H1 (cell line): Measurements from ENCODE around the gene ADGRF1. TPM values are rescaled to one million over a fixed set of nuclear protein-coding genes. Genes with fewer than 3 reads are reported as not detected.

Source experiments
- CTCF ChIA-PET: fragments of 300-600 bp; sonication (Branson Sonifier 250); formaldehyde crosslinking; loops from one replicate; lab custom pipeline; 2021; ENCODE audit not compliant: partially characterized antibody; lab: Charles Lee
- POLR2A ChIA-PET: fragments of 300-600 bp; sonication (Branson Sonifier 250); formaldehyde crosslinking; loops from one replicate; lab custom pipeline; 2021; ENCODE audit warnings: inconsistent platforms; ENCODE audit not compliant: partially characterized antibody; lab: Charles Lee
- DNase-seq, 2 experiments: peaks; one replicate each; pipeline versions ENCODE4 v3.0.0 to v3.0.0-alpha.2; 2010 to 2022; ENCODE audit warnings: low spot score in 2 of 2, low read depth in 1 of 2, mixed read lengths in 1 of 2
- FAIRE-seq: peaks from 2 replicates; lab custom pipeline; 2011; peaks lifted over from hg19 to GRCh38; lab: Jason Lieb, UNC
- H2AFZ ChIP-seq: 2 replicates; pipeline ENCODE4 v1.8.1; 2012; ENCODE audit warnings: low read length, inconsistent platforms
- H2AK5ac ChIP-seq: 2 replicates; pipeline ENCODE4 v1.6.1; 2013; ENCODE audit warnings: low read depth, low read length
- H2BK120ac ChIP-seq: replicated peaks from 2 replicates; pipeline ENCODE3; 2013; ENCODE audit warnings: low read depth, low read length, inconsistent platforms
- H2BK12ac ChIP-seq: 2 replicates; pipeline ENCODE4 v1.6.1; 2013; ENCODE audit warnings: low read depth, low read length
- H2BK15ac ChIP-seq: 2 replicates; pipeline ENCODE4 v1.6.1; 2013; ENCODE audit warnings: low read length
- H2BK20ac ChIP-seq: 2 replicates; pipeline ENCODE4 v1.6.1; 2013; ENCODE audit warnings: low read length
- H2BK5ac ChIP-seq: 2 replicates; pipeline ENCODE4 v1.6.1; 2013; ENCODE audit warnings: low read depth, low read length
- H3K14ac ChIP-seq: 2 replicates; pipeline ENCODE4 v1.6.1; 2013; ENCODE audit warnings: inconsistent platforms; ENCODE audit not compliant: insufficient read length
- H3K18ac ChIP-seq: 2 replicates; pipeline ENCODE4 v1.6.1; 2013; ENCODE audit warnings: low read length; ENCODE audit errors: extremely low read depth
- H3K23ac ChIP-seq: 2 replicates; pipeline ENCODE4 v1.6.1; 2013; ENCODE audit warnings: inconsistent platforms; ENCODE audit not compliant: insufficient read length
- H3K23me2 ChIP-seq: 2 replicates; pipeline ENCODE4 v1.6.1; 2013; ENCODE audit warnings: low read depth, low read length
- H3K27ac ChIP-seq: 2 replicates; pipeline ENCODE4 v1.6.1; 2011; ENCODE audit warnings: low read depth, low read length, inconsistent platforms
- H3K27me3 ChIP-seq, 4 experiments: replicated peaks in 1 of 4; 1 replicate in 1 of 4; 2 replicates in 3 of 4; pipeline versions ENCODE4 v1.6.1 to v1.8.1; 2011 to 2013; ENCODE audit warnings: low read length in 3 of 4, mild to moderate bottlenecking in 3 of 4, inconsistent platforms in 2 of 4, mixed read lengths in 2 of 4, moderate library complexity in 1 of 4; ENCODE audit not compliant: control insufficient read depth in 3 of 4, insufficient read depth in 3 of 4; ENCODE audit errors: extremely low read depth in 1 of 4
- H3K36me3 ChIP-seq, 4 experiments: 2 replicates each; pipeline versions ENCODE4 v1.6.1 to v1.8.1; 2011 to 2013; ENCODE audit warnings: mild to moderate bottlenecking in 4 of 4, low read length in 3 of 4, moderate library complexity in 2 of 4, control low read depth in 1 of 4, inconsistent platforms in 1 of 4; ENCODE audit not compliant: insufficient read depth in 4 of 4, control insufficient read depth in 2 of 4
- H3K4ac ChIP-seq: replicated peaks from 2 replicates; pipeline ENCODE3; 2013; ENCODE audit warnings: low read length, low read depth, mixed read lengths, inconsistent platforms; ENCODE audit not compliant: insufficient read length
- H3K4me1 ChIP-seq, 4 experiments: replicated peaks in 1 of 4; 1 replicate in 1 of 4; 2 replicates in 3 of 4; pipeline versions ENCODE4 v1.6.1 to v1.8.1; 2011 to 2013; ENCODE audit warnings: low read length in 3 of 4, inconsistent platforms in 2 of 4, mixed read lengths in 1 of 4; ENCODE audit not compliant: insufficient read depth in 4 of 4, control insufficient read depth in 3 of 4
- H3K4me2 ChIP-seq, 2 experiments: 2 replicates each; pipeline versions ENCODE4 v1.6.1 to v1.8.1; 2011 to 2013; ENCODE audit warnings: low read depth in 2 of 2, low read length in 2 of 2, control low read depth in 1 of 2, inconsistent platforms in 1 of 2, mild to moderate bottlenecking in 1 of 2; ENCODE audit not compliant: insufficient read depth in 1 of 2
- H3K4me3 ChIP-seq, 4 experiments: fragments of 200-600, 300-600 bp in 1 of 4; sonication (generic), shearing (Covaris generic), sonication (Bioruptor Twin) in 1 of 4; 2 replicates each; pipeline versions ENCODE4 v1.5.1 to v1.8.1; 2011 to 2016; ENCODE audit warnings: low read length in 4 of 4, low read depth in 3 of 4, control low read depth in 2 of 4, inconsistent platforms in 2 of 4, mild to moderate bottlenecking in 2 of 4, mixed read lengths in 1 of 4, moderate library complexity in 1 of 4; ENCODE audit not compliant: insufficient read depth in 2 of 4; ENCODE audit errors: extremely low read depth in 1 of 4
- H3K56ac ChIP-seq: replicated peaks from 2 replicates; pipeline ENCODE3; 2013; ENCODE audit warnings: low read depth, mild to moderate bottlenecking, mixed read lengths, low read length, inconsistent platforms; ENCODE audit not compliant: insufficient read length
- H3K79me1 ChIP-seq: 2 replicates; pipeline ENCODE4 v1.6.1; 2013; ENCODE audit warnings: low read depth, low read length, control low read depth
- H3K79me2 ChIP-seq, 2 experiments: 2 replicates each; pipeline versions ENCODE4 v1.6.1 to v1.8.1; 2012 to 2013; ENCODE audit warnings: low read length in 2 of 2, mild to moderate bottlenecking in 2 of 2, inconsistent platforms in 1 of 2; ENCODE audit not compliant: insufficient read depth in 2 of 2, control insufficient read depth in 1 of 2
- H3K9ac ChIP-seq, 4 experiments: replicated peaks in 1 of 4; 1 replicate in 1 of 4; 2 replicates in 3 of 4; pipeline versions ENCODE4 v1.6.1 to v1.8.1; 2011 to 2013; ENCODE audit warnings: low read depth in 3 of 4, low read length in 3 of 4, control low read depth in 2 of 4, mild to moderate bottlenecking in 2 of 4, moderate library complexity in 2 of 4, inconsistent platforms in 1 of 4; ENCODE audit errors: extremely low read depth in 1 of 4
- H3K9me3 ChIP-seq, 2 experiments: 2 replicates each; pipeline versions ENCODE4 v1.6.1 to v1.8.1; 2012 to 2013; ENCODE audit warnings: mild to moderate bottlenecking in 2 of 2, moderate library complexity in 2 of 2, control low read depth in 1 of 2, inconsistent platforms in 1 of 2, low read depth in 1 of 2, low read length in 1 of 2, mixed read lengths in 1 of 2; ENCODE audit not compliant: insufficient read depth in 2 of 2
- H4K20me1 ChIP-seq, 2 experiments: replicated peaks in 1 of 2; 2 replicates each; pipeline versions ENCODE3 to v1.8.1; 2011 to 2013; ENCODE audit warnings: inconsistent platforms in 2 of 2, low read length in 2 of 2, mild to moderate bottlenecking in 1 of 2; ENCODE audit not compliant: insufficient read depth in 2 of 2, control insufficient read depth in 1 of 2
- H4K5ac ChIP-seq: 2 replicates; pipeline ENCODE4 v1.6.1; 2013; ENCODE audit warnings: low read length, low read depth, mixed read lengths, inconsistent platforms; ENCODE audit not compliant: insufficient read length
- H4K8ac ChIP-seq: 2 replicates; pipeline ENCODE4 v1.8.0; 2013; ENCODE audit warnings: mild to moderate bottlenecking, moderate library complexity, low read length, inconsistent platforms; ENCODE audit not compliant: insufficient read depth; ENCODE audit errors: extremely low read depth
- H4K91ac ChIP-seq: replicated peaks from 2 replicates; pipeline ENCODE3; 2013; ENCODE audit warnings: low read length, mixed read lengths, inconsistent platforms; ENCODE audit not compliant: insufficient read length
- EGR1 ChIP-seq: IDR thresholded peaks from 2 replicates; pipeline ENCODE4 v1.6.1; 2011; ENCODE audit warnings: low read depth, low read length, borderline replicate concordance
- POLR2AphosphoS5 ChIP-seq: IDR thresholded peaks from 2 replicates; pipeline ENCODE4 v1.6.1; 2011; ENCODE audit warnings: low read depth, low read length
- ZNF274 ChIP-seq: IDR thresholded peaks from 2 replicates; pipeline ENCODE4 v1.7.0; 2012; ENCODE audit warnings: low read length, borderline replicate concordance; ENCODE audit errors: extremely low read depth
- whole genome bisulfite sequencing, 2 experiments: shearing (Covaris generic) in 1 of 2; methylation state at CpG; one replicate each; pipeline versions ENCODE4 v1.1.6 to v1.1.7; 2013 to 2015; ENCODE audit warnings: low lambda C conversion rate in 2 of 2, mixed read lengths in 2 of 2, inconsistent platforms in 1 of 2, low coverage in 1 of 2, missing lambda C conversion rate in 1 of 2; ENCODE audit not compliant: insufficient replicate concordance in 2 of 2, insufficient coverage in 1 of 2, insufficient read length in 1 of 2; ENCODE audit errors: extremely low coverage in 1 of 2, missing lambda C conversion rate in 1 of 2; 5-methylcytosine and 5-hydroxymethylcytosine counted together
- polyA plus RNA-seq, 7 experiments: library from polyadenylated mRNA; depleted of rRNA in 3 of 7; stranded (reverse) in 5 of 7; unstranded in 2 of 7; fragments of >200 nt in 5 of 7; fragments of 200-250 nt in 2 of 7; gene quantifications; 1 replicate in 5 of 7; 2 replicates in 1 of 7; 4 replicates in 1 of 7; pipeline versions ENCODE4 v1.2.1 to v1.2.3, GENCODE V29; 2011 to 2013; ENCODE audit warnings: missing spikeins in 2 of 7, mixed read lengths in 2 of 7
- total RNA-seq: library from RNA; stranded (reverse); fragmentation: NEBNext Ultra II Directional; extraction: Animal tissue kit (Norgen Biotek cat#: 25700); gene quantifications from 2 replicates; pipeline ENCODE4 v1.2.1, GENCODE V29; 2021

The ADGRF1 gene
- total and polyA plus RNA-seq, 2 of the 8 experiments (the other 6 are each of a cell fraction or from before 2014, with no cell fraction given) = not detected

DNA sequence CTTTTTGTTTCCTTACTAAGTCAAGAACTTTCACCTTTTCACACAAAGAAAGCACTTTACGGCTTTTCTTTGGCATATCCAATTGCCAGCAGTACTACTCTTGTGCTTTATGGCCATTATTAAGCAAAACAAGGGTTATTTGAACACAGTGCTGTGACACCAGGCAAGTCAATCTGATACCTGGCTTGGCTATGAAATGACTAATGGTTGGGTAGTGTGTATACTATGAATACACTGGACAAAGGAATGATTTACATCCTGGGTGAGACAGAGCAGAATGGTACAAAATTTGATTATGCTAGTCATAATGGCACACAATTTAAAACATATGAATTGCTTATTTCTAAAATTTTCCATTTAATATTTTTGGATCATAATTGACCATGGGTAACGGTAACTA, 22.1 kb upstream of the ADGRF1 start:
- WGBS, 2 experiments = 89% methylated on average over 2 of the region's 2 CpGs; no CpG with 5 or more reads in 1 of the 2 experiments
- Histone ChIP-seq H3K4me3 (no peak overlapping the region), H4K5ac (no peak overlapping the region), H4K91ac (no peak overlapping the region), H2AFZ (peak overlapping the region; percentile 20; the same call in 1 of the 2 replicates), H4K8ac (no peak overlapping the region), H2BK15ac (no peak overlapping the region), H3K23me2 (no peaks in the 10 kb centered on the region), H4K20me1 (no peaks in the 10 kb centered on the region), H3K4me1 (no peaks in the 10 kb centered on the region), H2BK120ac (no peak overlapping the region), H2AK5ac (no peak overlapping the region), H2BK12ac (no peak overlapping the region), H2BK5ac (no peak overlapping the region), H3K36me3 (no peaks in the 10 kb centered on the region), H2BK20ac (no peak overlapping the region), H3K27ac (no peak overlapping the region), H3K23ac (no peak overlapping the region), H3K79me1 (no peaks in the 10 kb centered on the region), H3K9ac (no peak overlapping the region), H3K9me3 (peaks cover 2 to 6% of the 10 kb centered on the region in 2 experiments; a peak in 2 of 4 replicates), H3K14ac (no peak overlapping the region), H3K18ac (no peak overlapping the region), H3K56ac (no peak overlapping the region), H3K4me2 (no peak overlapping the region), H3K27me3 (no peaks in the 10 kb centered on the region), H3K79me2 (no peaks in the 10 kb centered on the region), H3K4ac (no peak overlapping the region)
- CTCF ChIA-PET = interaction anchor here (1.5 kb wide), 1 partner anchor 17 kb away, joined by 4 read pairs; no protein-coding TSS in a partner anchor
- FAIRE-seq (no peak), DNase-seq (no peak)
- POLR2A ChIA-PET = no interaction called here
- TF ChIP-seq POLR2AphosphoS5 (no peak), ZNF274 (no peak), EGR1 (no peak)
